ENCODE data around the gene ZNF470.

ZNF470 gene

DNA sequence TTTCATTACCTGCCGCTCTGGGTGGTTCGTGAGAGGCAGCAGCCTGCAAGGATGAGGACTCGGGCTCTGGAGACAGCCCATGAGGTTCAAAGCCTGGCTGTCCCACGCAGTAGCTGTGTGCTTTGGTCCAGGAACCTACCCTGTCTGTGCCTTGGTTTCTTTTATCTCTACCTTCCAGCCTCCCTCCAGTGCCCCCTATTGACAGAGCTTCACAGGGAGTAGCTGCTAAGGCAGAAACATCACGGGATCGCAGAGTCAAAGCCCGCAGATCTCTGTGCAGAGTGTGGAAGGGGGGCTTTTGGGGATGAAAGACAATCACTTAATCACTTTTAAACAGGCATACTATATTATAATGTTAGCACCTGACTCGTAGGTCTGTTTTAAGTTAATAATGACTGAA is 44.0 kb downstream of the ZNF470 start:
- no peak for DNase-seq

DNA sequence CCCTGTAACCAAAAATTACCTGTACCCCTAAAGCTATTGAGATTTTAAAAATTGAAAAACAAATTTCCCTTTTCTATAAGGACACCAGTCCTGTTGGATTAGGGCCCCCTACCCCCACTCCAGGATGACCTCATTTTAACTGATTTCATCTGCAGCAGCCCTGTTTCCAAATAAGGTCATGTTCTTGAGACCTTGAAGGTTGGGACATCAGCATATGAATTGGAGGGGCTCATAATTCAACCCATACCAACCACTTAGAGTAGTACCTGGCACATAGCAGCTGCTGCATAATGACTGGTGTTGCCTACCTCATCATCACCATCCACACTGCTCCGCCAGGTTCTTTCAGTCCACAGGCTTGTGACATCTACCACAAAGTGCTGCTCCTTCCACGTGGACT is 45.5 kb downstream of the ZNF470 start:
- DNase-seq, result no peak

DNA sequence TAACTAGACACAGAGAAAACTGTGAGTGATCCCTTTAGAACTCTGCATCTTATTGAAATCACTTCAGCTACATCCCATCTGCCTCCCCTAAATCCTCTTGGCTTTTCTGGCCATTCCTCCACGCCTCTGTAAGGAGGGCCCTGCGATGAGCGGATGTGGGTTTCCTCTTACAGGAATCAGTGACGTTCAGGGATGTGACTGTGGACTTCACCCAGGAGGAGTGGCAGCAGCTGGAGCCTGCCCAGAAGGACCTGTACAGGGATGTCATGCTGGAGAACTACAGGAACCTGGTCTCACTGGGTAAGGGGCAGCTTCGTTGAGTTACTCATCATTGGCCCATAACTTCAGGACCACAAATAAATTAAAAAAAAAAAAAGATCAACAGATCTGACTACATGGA is 46.4 kb downstream of the ZNF470 start:
- no peak for DNase-seq

DNA sequence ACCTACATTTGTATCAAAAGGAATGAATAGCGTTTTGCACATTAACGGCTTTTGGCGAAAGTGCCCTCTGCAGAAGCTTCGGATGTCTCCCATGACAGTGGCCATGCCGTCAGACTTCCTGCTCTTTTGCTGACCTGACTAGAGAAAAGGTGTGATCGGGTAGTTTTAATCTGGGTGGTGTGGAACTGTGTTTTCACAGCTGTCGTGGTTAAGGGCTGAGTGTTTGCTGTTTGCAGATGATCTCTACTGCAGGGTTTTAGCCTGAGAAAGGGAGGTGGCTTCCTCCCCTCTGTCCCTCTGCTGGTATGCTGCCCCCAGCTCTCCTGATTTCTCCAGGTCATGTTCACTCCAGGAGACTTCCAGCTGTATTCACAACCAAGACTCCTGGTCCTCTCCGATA is 50.3 kb downstream of the ZNF470 start:
- DNase-seq, result no peak

DNA sequence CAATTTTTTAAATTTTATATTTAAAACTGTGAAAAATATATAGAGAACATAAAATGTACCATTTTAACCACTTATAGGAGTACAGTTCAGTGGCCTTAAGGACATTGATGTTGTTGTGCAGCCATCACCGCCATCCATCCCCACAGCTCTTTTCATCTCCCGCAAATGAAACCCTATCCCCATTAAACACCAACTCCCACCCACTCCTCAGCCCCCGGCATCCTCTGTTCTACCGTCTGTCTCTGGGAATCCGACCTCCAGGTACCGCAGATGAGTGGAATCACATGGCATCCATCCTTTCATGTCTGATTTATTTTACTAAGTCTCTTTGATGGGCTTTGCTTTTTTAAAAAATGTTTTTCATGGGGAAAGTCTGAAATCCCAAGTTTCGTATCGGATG is 51.9 kb downstream of the ZNF470 start:
- DNase-seq, result no peak

DNA sequence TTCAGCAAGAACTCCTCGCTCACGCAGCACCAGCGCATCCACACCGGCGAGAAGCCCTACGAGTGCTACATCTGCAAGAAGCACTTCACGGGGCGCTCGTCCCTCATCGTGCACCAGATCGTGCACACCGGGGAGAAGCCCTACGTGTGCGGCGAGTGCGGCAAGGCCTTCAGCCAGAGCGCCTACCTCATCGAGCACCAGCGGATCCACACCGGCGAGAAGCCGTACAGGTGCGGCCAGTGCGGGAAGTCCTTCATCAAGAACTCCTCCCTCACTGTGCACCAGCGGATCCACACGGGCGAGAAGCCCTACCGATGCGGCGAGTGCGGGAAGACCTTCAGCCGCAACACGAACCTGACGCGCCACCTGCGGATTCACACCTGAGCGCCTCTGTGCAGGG is 55.1 kb downstream of the ZNF470 start:
- no peak for DNase-seq

DNA sequence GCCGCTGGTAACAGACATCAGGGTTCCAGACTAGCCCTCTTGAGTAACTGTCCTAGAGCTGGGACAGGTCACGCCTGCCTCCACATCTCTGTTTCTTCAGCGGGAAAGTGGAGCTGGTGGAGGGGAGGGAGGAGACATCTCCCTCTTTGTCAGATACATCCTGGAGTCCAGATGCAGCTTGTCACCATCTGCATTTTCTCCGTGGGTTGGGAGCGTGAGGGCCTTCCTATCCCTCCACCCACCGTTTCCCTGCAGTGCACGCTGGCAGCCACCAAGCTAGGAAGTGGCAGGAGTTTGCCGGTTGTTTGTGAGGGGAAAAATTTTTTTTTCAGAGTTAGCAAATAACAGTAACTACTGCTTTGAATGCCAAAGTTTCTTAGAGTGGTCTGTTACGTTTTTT is 55.7 kb downstream of the ZNF470 start:
- DNase-seq, result no peak

DNA sequence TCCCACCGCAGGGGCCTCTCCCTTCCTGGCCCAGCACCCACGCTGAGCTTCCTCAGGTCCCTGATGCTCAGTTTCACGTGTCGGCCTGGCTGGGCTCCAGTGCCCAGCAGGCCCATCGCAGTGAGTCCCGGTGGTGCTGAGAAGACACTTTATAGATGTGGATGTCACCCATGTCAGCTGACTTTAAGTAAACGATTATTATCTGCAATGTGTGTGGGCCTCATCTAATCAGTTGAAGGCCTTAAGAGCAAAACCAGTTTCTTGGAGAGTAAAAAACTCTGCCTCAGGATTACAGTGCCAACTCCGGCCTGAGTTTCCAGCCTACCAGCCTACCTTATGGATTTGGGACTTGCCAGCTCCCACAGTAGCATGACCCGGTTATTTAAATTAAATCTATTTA is 58.4 kb downstream of the ZNF470 start:
- no peak for DNase-seq

DNA sequence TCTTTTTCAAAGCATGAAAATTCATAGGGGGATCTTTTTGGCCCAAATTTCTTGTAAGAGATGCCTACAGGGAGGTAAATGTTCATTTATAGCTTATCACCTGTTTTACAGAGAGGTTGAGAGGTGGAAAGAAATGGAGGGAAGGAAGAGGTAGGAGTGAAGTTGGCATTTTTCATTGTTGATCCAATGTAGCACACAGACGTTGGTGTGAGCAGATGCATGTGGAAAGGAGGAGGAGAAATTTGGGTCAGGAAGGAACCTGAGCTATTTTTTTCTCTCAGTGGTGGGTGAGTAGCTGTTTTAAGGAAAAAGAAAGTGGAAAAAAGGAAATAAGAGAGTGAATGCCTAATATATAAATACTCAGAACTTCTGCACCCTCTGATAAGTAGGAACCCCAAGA is 65.8 kb downstream of the ZNF470 start:
- DNase-seq, result no peak

DNA sequence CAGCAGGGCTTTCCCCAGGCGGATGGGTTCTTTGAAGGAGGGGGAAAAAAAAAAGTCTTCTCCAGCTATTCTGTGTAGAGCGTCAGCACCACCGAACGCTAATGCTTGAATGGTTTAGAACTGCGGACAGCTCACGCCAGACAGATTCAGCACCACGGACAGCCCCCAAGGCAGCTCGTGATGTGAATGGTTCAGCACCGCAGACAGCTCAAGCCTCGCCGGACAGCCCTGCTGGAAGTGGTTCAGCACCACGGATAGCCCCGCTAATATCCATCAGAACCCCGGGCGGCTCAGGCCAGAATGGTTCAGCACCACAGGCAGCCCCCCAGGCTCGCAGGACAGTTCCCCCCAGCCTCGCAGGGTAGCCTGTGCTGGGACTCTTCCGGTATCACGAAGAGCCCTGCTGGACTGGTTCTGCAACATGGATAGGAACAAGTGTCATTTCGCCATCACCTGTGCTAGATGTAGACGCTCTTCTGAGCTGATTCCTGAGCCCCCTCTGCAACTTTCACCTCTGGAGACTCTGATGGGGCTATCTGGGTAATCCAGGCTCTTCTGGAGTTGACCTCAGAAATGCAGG is 70.8 kb downstream of the ZNF470 start:
- DNase-seq, result peak in 1 of 2 donors; percentile 5
